Esophagus muscularis mucosa (tissue), 3 donors: Measurements from ENCODE around the gene CD28.

ENCODE experiments used
- POLR2A ChIP-seq: fragments of 450-650 bp; IDR thresholded peaks from one replicate; pipeline ENCODE4 v1.6.1; 2017; ENCODE audit warnings: antibody characterized with exemption, moderate library complexity, mild to moderate bottlenecking, low read depth
- POLR2AphosphoS5 ChIP-seq, 2 donors: sonication (generic); formaldehyde crosslinking; IDR thresholded peaks; one replicate each; pipeline ENCODE4 v1.6.1; 2017; ENCODE audit warnings: antibody characterized with exemption in 2 of 2
- TF ChIP-seq, protein P1 (sequence below), 3 experiments: fragments of 200-600 bp in 2 of 3; fragments of 450-650 bp in 1 of 3; sonication (generic) in 2 of 3; IDR thresholded peaks; one replicate each; pipeline ENCODE4 v1.5.1; 2017 to 2019; ENCODE audit warnings: antibody characterized with exemption in 3 of 3, mild to moderate bottlenecking in 2 of 3, moderate library complexity in 1 of 3

DNA sequence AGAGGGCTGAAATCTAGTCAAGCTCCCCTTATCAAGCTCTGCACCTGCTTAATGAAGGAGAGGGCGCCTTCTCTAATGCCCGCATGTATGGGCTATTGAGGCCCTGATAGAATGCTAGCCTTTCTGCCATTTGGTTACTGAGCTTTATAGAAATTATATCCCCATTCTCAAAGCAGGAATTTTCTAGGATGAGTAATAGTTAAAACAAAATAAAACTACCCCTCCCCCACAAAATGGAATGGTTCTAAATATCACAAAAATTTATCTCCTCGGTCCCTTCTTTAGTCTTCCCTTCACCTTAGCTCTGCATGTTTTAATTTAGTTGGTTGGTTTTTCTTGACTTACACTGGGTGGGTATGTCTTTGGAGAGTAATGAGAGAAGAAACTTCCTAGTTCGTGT lies 37.7 kb downstream of the CD28 start:
- TF ChIP-seq, protein P1, sequence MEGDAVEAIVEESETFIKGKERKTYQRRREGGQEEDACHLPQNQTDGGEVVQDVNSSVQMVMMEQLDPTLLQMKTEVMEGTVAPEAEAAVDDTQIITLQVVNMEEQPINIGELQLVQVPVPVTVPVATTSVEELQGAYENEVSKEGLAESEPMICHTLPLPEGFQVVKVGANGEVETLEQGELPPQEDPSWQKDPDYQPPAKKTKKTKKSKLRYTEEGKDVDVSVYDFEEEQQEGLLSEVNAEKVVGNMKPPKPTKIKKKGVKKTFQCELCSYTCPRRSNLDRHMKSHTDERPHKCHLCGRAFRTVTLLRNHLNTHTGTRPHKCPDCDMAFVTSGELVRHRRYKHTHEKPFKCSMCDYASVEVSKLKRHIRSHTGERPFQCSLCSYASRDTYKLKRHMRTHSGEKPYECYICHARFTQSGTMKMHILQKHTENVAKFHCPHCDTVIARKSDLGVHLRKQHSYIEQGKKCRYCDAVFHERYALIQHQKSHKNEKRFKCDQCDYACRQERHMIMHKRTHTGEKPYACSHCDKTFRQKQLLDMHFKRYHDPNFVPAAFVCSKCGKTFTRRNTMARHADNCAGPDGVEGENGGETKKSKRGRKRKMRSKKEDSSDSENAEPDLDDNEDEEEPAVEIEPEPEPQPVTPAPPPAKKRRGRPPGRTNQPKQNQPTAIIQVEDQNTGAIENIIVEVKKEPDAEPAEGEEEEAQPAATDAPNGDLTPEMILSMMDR (IDR thresholded peaks at IDR 0.05), result no peak
- TF ChIP-seq POLR2A, result no peak
- no peak for TF ChIP-seq POLR2AphosphoS5 (IDR thresholded peaks at IDR 0.05)
